IMR-90 (cell line): ENCODE results near the gene PALLD. TPM values are rescaled to one million over a fixed set of nuclear protein-coding genes. Genes with fewer than 3 reads are reported as not detected.

ENCODE experiments used
- ATAC-seq: fragments of 200-7000 bp; cut with Tn5 transposase; 2 replicates; pipeline ENCODE4 v1.9.1; 2020; ENCODE audit warnings: low read depth, mild to moderate bottlenecking, moderate library complexity
- BruUV-seq: library from RNA; stranded (reverse); fragments of 400-500 nt; replicated peaks from 2 replicates; lab custom pipeline; 2021; lab: Mats Ljungman, UMichigan
- CTCF ChIA-PET: fragments of 300-600 bp; formaldehyde crosslinking; extraction: SDS; loops from one replicate; lab custom pipeline; 2021; ENCODE audit warnings: antibody characterized with exemption; lab: Yijun Ruan, JAX
- POLR2A ChIA-PET: fragments of 300-600 bp; sonication (Branson Sonifier 250); formaldehyde crosslinking; loops from one replicate; lab custom pipeline; 2022; ENCODE audit warnings: antibody characterized with exemption; ENCODE audit not compliant: unreplicated experiment; lab: Charles Lee
- DNase-seq: peaks from one replicate; pipeline ENCODE4 v3.0.0; 2013
- H2AFZ ChIP-seq: replicated peaks from 2 replicates; pipeline ENCODE3; 2013; ENCODE audit warnings: low read length, mild to moderate bottlenecking; ENCODE audit not compliant: poor library complexity
- H2AK5ac ChIP-seq: 2 replicates; pipeline ENCODE4 v1.6.1; 2013; ENCODE audit warnings: low read depth, low read length, inconsistent platforms
- H2AK9ac ChIP-seq: replicated peaks from 2 replicates; pipeline ENCODE3; 2013; ENCODE audit warnings: mild to moderate bottlenecking, low read depth, low read length, moderate library complexity; ENCODE audit not compliant: poor library complexity
- H2BK120ac ChIP-seq: 2 replicates; pipeline ENCODE4 v1.6.1; 2013; ENCODE audit warnings: low read depth, low read length, inconsistent platforms
- H2BK15ac ChIP-seq: 3 replicates; pipeline ENCODE4 v1.6.1; 2013; ENCODE audit warnings: low read depth, low read length, inconsistent platforms
- H2BK20ac ChIP-seq: 2 replicates; pipeline ENCODE4 v1.6.1; 2013; ENCODE audit warnings: low read depth, mild to moderate bottlenecking, inconsistent platforms, low read length, moderate library complexity
- H2BK5ac ChIP-seq: 2 replicates; pipeline ENCODE4 v1.6.1; 2013; ENCODE audit warnings: mild to moderate bottlenecking, low read depth, low read length, inconsistent platforms; ENCODE audit not compliant: poor library complexity, severe bottlenecking
- H3K14ac ChIP-seq: replicated peaks from 2 replicates; pipeline ENCODE4 v1.6.1; 2013; ENCODE audit warnings: low read depth, low read length, inconsistent platforms
- H3K18ac ChIP-seq: 2 replicates; pipeline ENCODE4 v1.6.1; 2013; ENCODE audit warnings: low read depth, low read length, control low read depth
- H3K23ac ChIP-seq: 2 replicates; pipeline ENCODE4 v1.6.1; 2013; ENCODE audit warnings: low read depth, low read length, inconsistent platforms
- H3K27ac ChIP-seq: 2 replicates; pipeline ENCODE4 v1.5.1; 2013; ENCODE audit warnings: mild to moderate bottlenecking, control low read depth, low read length; ENCODE audit not compliant: insufficient read depth
- H3K27me3 ChIP-seq: 2 replicates; pipeline ENCODE4 v1.6.1; 2013; ENCODE audit warnings: low read length; ENCODE audit not compliant: control insufficient read depth, insufficient read depth
- H3K36me3 ChIP-seq: 2 replicates; pipeline ENCODE4 v1.6.1; 2013; ENCODE audit warnings: low read length, mixed read lengths; ENCODE audit not compliant: control insufficient read depth, insufficient read depth
- H3K4ac ChIP-seq: 2 replicates; pipeline ENCODE4 v1.6.1; 2013; ENCODE audit warnings: low read depth, low read length, inconsistent platforms
- H3K4me1 ChIP-seq: 2 replicates; pipeline ENCODE4 v1.6.1; 2013; ENCODE audit warnings: low read length, mixed read lengths; ENCODE audit not compliant: control insufficient read depth, insufficient read depth
- H3K4me2 ChIP-seq: 2 replicates; pipeline ENCODE4 v1.6.1; 2013; ENCODE audit warnings: low read depth, mild to moderate bottlenecking, control low read depth, low read length, moderate library complexity
- H3K4me3 ChIP-seq: 2 replicates; pipeline ENCODE4 v1.5.1; 2013; ENCODE audit warnings: low read depth, mild to moderate bottlenecking, control low read depth, low read length, moderate library complexity; ENCODE audit not compliant: insufficient read depth
- H3K56ac ChIP-seq: 2 replicates; pipeline ENCODE4 v1.6.1; 2013; ENCODE audit warnings: low read length, inconsistent platforms; ENCODE audit not compliant: insufficient read depth; ENCODE audit errors: extremely low read depth
- H3K79me1 ChIP-seq, 2 experiments: 2 replicates each; pipeline ENCODE4 v1.6.1; 2013; ENCODE audit warnings: low read length in 2 of 2, inconsistent platforms in 1 of 2, low read depth in 1 of 2
- H3K9ac ChIP-seq: 2 replicates; pipeline ENCODE4 v1.6.1; 2013; ENCODE audit warnings: low read depth, low read length, control low read depth
- H3K9me1 ChIP-seq: 2 replicates; pipeline ENCODE4 v1.6.1; 2013; ENCODE audit warnings: low read length, inconsistent platforms; ENCODE audit not compliant: insufficient read depth
- H3K9me3 ChIP-seq: 2 replicates; pipeline ENCODE4 v1.6.1; 2013; ENCODE audit warnings: low read length; ENCODE audit not compliant: control insufficient read depth, insufficient read depth
- H4K20me1 ChIP-seq: 2 replicates; pipeline ENCODE4 v1.6.1; 2013; ENCODE audit warnings: low read length, inconsistent platforms; ENCODE audit not compliant: insufficient read depth
- H4K5ac ChIP-seq: 2 replicates; pipeline ENCODE4 v1.6.1; 2013; ENCODE audit warnings: mild to moderate bottlenecking, low read depth, low read length, control low read depth
- H4K8ac ChIP-seq, 2 experiments: 2 replicates each; pipeline ENCODE4 v1.6.1; 2013; ENCODE audit warnings: low read depth in 2 of 2, low read length in 2 of 2, control low read depth in 1 of 2, inconsistent platforms in 1 of 2
- H4K91ac ChIP-seq: 2 replicates; pipeline ENCODE4 v1.6.1; 2013; ENCODE audit warnings: low read depth, low read length, inconsistent platforms; ENCODE audit not compliant: insufficient read depth
- BHLHE40 ChIP-seq: fragments of 150-350 bp; IDR thresholded peaks from 2 replicates; pipeline ENCODE4 v1.6.1; 2016; ENCODE audit warnings: mild to moderate bottlenecking, low read depth, low read length
- CEBPB ChIP-seq: IDR thresholded peaks from 2 replicates; pipeline ENCODE4 v1.6.1; 2012; ENCODE audit warnings: low read depth, low read length, improper control_type of control experiment
- MAFK ChIP-seq: IDR thresholded peaks from 2 replicates; pipeline ENCODE4 v1.6.1; 2012; ENCODE audit warnings: low read depth, low read length, improper control_type of control experiment
- NFE2L2 ChIP-seq: fragments of 150-350 bp; IDR thresholded peaks from 2 replicates; pipeline ENCODE4 v1.6.1; 2016; ENCODE audit warnings: low read depth, mild to moderate bottlenecking, low read length
- POLR2A ChIP-seq: IDR thresholded peaks from 2 replicates; pipeline ENCODE4 v1.6.1; 2012; ENCODE audit warnings: mild to moderate bottlenecking, low read depth, low read length
- RAD21 ChIP-seq: IDR thresholded peaks from 2 replicates; pipeline ENCODE4 v1.6.1; 2012; ENCODE audit warnings: low read length, improper control_type of control experiment
- RCOR1 ChIP-seq: IDR thresholded peaks from 2 replicates; pipeline ENCODE4 v1.6.1; 2012; ENCODE audit warnings: mild to moderate bottlenecking, low read length, improper control_type of control experiment; ENCODE audit not compliant: insufficient replicate concordance
- RFX5 ChIP-seq: IDR thresholded peaks from 2 replicates; pipeline ENCODE4 v1.8.0; 2012; ENCODE audit warnings: low read depth, mild to moderate bottlenecking, low read length, moderate library complexity
- SMC3 ChIP-seq: fragments of 150-350 bp; IDR thresholded peaks from 2 replicates; pipeline ENCODE4 v1.6.1; 2016; ENCODE audit warnings: low read depth, mild to moderate bottlenecking, antibody characterized with exemption, low read length, moderate library complexity
- WGBS, 2 experiments: methylation state at CpG; one replicate each; pipeline versions ENCODE4 v1.1.5 to v1.1.7; 2013; ENCODE audit warnings: missing lambda C conversion rate in 2 of 2; ENCODE audit not compliant: insufficient read length in 1 of 2; ENCODE audit errors: extremely low coverage in 2 of 2; 5-methylcytosine and 5-hydroxymethylcytosine counted together
- dilution Hi-C: fragments of 300-500 bp; cut with HindIII; formaldehyde crosslinking; loops from one replicate; pipeline ENCODE4 v1.14.3; 2018; ENCODE audit warnings: low sequenced_read_pairs; ENCODE audit not compliant: unreplicated experiment
- in situ Hi-C: fragments of 300-500 bp; cut with MboI; formaldehyde crosslinking; loops from 3 replicates; pipeline ENCODE4 v1.14.3; 2019; ENCODE audit warnings: low sequenced_read_pairs, inconsistent platforms, mixed read lengths
- intact Hi-C: fragments of 100-400 bp; cut with micrococcal nuclease; formaldehyde crosslinking; loops from 2 replicates; pipeline ENCODE4 v1.10.0; 2022
- polyA plus RNA-seq, 3 experiments: library from polyadenylated mRNA; depleted of rRNA; stranded (reverse); fragments of >200 nt; gene quantifications; 2 replicates each; pipeline ENCODE4 v1.2.3, GENCODE V29; 2012; ENCODE audit warnings: low replicate concordance in 1 of 3
- total RNA-seq: library from RNA; depleted of rRNA; stranded (reverse); fragments of >200 nt; gene quantifications from 2 replicates; pipeline ENCODE4 v1.2.3, GENCODE V29; 2012
- TF ChIP-seq, protein P1 (sequence below): fragments of 150-350 bp; IDR thresholded peaks from 2 replicates; pipeline ENCODE4 v1.6.1; 2016; ENCODE audit warnings: low read depth, mild to moderate bottlenecking, low read length, moderate library complexity, borderline replicate concordance
- TF ChIP-seq, protein P2 (sequence below): fragments of 150-350 bp; IDR thresholded peaks from 2 replicates; pipeline ENCODE4 v1.6.1; 2017; ENCODE audit warnings: mild to moderate bottlenecking, antibody characterized with exemption, low read length, low read depth
- TF ChIP-seq, protein P3 (sequence below): conservative IDR thresholded peaks from 2 replicates; pipeline ENCODE4 v1.5.1; 2012; ENCODE audit warnings: mild to moderate bottlenecking, low read depth, low read length, improper control_type of control experiment

Gene PALLD
- total and polyA plus RNA-seq, 2 of the 4 experiments (the other 2 are of a cell fraction) = 91.0 to 91.9 TPM

DNA sequence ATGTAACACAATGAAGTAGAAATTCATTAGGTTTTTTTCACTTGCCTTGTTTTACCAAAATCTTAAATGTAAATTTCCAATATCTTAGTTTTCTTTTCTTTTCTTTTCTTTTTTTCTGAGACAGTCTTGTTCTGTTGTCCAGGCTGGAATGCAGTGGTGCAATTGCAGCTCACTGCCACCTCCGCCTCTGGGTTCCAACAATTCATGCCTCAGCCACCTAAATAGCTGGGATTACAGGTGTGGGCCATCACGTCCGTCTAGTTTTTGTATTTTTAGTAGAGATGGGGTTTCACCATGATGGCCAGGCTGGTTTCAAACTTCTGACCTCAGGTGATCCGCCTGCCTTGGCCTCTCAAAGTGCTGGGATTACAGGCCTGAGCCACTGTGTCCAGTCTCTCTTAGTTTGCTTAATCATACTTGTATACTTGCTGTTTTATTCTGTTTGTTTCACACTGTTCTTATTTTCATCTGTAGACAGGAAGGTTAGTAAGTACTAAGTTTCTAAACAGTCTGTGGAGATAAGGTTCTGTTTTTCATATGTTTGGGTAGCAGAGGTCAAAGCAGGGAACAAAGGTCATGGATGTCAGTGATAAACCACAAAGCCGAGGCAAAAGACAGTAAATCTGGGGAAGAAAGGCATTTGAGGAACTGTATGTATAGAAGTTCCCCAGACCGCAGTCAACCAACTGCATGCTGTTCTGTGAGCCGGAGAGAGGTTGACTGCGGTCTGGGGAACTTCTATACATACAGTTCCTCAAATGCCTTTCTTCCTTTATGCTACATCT lies 384.2 kb downstream of the PALLD start:
- dilution Hi-C loops (no loop called here), intact Hi-C loops (no loop called here), in situ Hi-C loops (no loop called here)
- peaks cover 44 to 71% of the 10 kb centered on the region in 2 experiments for H3K79me1 ChIP-seq
- peak overlapping the region; percentile 57 for H4K91ac ChIP-seq
- H3K36me3 ChIP-seq = peaks cover 28% of the 10 kb centered on the region
- no peak overlapping the region for H4K5ac ChIP-seq
- peak overlapping the region; percentile 64; the same call in 1 of the 2 replicates for H2BK120ac ChIP-seq
- H3K4me2 ChIP-seq = no peak overlapping the region
- peak overlapping the region; percentile 59; the same call in 1 of the 3 replicates for H2BK15ac ChIP-seq
- H4K20me1 ChIP-seq = peaks cover 3% of the 10 kb centered on the region
- peak overlapping the region; percentile 68 for H2BK5ac ChIP-seq
- WGBS, 2 experiments = no CpG with 5 or more reads among the region's 8 CpGs
- ChIA-PET POLR2A (no interaction called here), CTCF (interaction anchor here (0.5 to 0.7 kb wide), 2 partner anchors 12 to 686 kb away, joined by 3 to 4 read pairs; no protein-coding TSS in a partner anchor)
- no peak overlapping the region for H3K56ac ChIP-seq
- H3K27ac ChIP-seq = peak overlapping the region; percentile 47; the same call in 1 of the 2 replicates
- peak overlapping the region; percentile 34; the same call in 1 of the 2 replicates for H3K23ac ChIP-seq
- H2AK5ac ChIP-seq = peak overlapping the region; percentile 48; the same call in 1 of the 2 replicates
- H3K4me3 ChIP-seq = no peak overlapping the region
- no peaks in the 10 kb centered on the region for H3K27me3 ChIP-seq
- H4K8ac ChIP-seq = peak overlapping the region in 1 of 2 experiments; percentile 43; a peak in 1 of 4 replicates
- ATAC-seq = no peak
- peak overlapping the region; percentile 18; the same call in 1 of the 2 replicates for H3K18ac ChIP-seq
- peak overlapping the region; percentile 21; the same call in 1 of the 2 replicates for H3K14ac ChIP-seq
- H3K4me1 ChIP-seq = peaks cover 28% of the 10 kb centered on the region
- H2AK9ac ChIP-seq = no peak overlapping the region
- H2BK20ac ChIP-seq = 0 out of 2 replicates have a peak overlapping the region, but pooled peaks have one; percentile 62
- peak overlapping the region; percentile 59 for H3K4ac ChIP-seq
- no peak for TF ChIP-seq CEBPB
- no peak for TF ChIP-seq SMC3
- TF ChIP-seq POLR2A = no peak
- TF ChIP-seq, protein P1, sequence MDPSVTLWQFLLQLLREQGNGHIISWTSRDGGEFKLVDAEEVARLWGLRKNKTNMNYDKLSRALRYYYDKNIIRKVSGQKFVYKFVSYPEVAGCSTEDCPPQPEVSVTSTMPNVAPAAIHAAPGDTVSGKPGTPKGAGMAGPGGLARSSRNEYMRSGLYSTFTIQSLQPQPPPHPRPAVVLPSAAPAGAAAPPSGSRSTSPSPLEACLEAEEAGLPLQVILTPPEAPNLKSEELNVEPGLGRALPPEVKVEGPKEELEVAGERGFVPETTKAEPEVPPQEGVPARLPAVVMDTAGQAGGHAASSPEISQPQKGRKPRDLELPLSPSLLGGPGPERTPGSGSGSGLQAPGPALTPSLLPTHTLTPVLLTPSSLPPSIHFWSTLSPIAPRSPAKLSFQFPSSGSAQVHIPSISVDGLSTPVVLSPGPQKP = no peak
- TF ChIP-seq RAD21 = no peak
- no peak for TF ChIP-seq BHLHE40
- no peak for TF ChIP-seq RFX5
- TF ChIP-seq NFE2L2 = no peak
- no peak for TF ChIP-seq RCOR1
- TF ChIP-seq, protein P2, sequence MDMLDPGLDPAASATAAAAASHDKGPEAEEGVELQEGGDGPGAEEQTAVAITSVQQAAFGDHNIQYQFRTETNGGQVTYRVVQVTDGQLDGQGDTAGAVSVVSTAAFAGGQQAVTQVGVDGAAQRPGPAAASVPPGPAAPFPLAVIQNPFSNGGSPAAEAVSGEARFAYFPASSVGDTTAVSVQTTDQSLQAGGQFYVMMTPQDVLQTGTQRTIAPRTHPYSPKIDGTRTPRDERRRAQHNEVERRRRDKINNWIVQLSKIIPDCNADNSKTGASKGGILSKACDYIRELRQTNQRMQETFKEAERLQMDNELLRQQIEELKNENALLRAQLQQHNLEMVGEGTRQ = no peak
- TF ChIP-seq MAFK = no peak
- TF ChIP-seq, protein P3, sequence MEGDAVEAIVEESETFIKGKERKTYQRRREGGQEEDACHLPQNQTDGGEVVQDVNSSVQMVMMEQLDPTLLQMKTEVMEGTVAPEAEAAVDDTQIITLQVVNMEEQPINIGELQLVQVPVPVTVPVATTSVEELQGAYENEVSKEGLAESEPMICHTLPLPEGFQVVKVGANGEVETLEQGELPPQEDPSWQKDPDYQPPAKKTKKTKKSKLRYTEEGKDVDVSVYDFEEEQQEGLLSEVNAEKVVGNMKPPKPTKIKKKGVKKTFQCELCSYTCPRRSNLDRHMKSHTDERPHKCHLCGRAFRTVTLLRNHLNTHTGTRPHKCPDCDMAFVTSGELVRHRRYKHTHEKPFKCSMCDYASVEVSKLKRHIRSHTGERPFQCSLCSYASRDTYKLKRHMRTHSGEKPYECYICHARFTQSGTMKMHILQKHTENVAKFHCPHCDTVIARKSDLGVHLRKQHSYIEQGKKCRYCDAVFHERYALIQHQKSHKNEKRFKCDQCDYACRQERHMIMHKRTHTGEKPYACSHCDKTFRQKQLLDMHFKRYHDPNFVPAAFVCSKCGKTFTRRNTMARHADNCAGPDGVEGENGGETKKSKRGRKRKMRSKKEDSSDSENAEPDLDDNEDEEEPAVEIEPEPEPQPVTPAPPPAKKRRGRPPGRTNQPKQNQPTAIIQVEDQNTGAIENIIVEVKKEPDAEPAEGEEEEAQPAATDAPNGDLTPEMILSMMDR = no peak
- peaks cover 11% of the 10 kb centered on the region for H3K9me1 ChIP-seq
- H3K9me3 ChIP-seq = peaks cover 4% of the 10 kb centered on the region
- no peak for DNase-seq
- H3K9ac ChIP-seq = no peak overlapping the region
- no TSS peak for BruUV-seq
- no peak overlapping the region for H2AFZ ChIP-seq
